Fibroblast of lung (primary cell): ENCODE data around the gene NAB2. TPM values are rescaled to one million over a fixed set of nuclear protein-coding genes. Genes with fewer than 3 reads are reported as not detected.

ENCODE experiments used
- DNase-seq, 2 donors: peaks; one replicate each; pipeline versions ENCODE4 v3.0.0 to v3.0.0-alpha.2; 2010; ENCODE audit warnings: low read depth in 2 of 2
- H2AFZ ChIP-seq: 2 replicates; pipeline ENCODE4 v1.5.1; 2012; ENCODE audit warnings: low read length, control low read depth, inconsistent platforms
- H3K27ac ChIP-seq: 2 replicates; pipeline ENCODE4 v1.5.1; 2011; ENCODE audit warnings: low read length, control low read depth; ENCODE audit not compliant: insufficient read depth
- H3K27me3 ChIP-seq: 2 replicates; pipeline ENCODE4 v1.5.1; 2011; ENCODE audit warnings: mild to moderate bottlenecking, low read length; ENCODE audit not compliant: control insufficient read depth, insufficient read depth
- H3K36me3 ChIP-seq: 2 replicates; pipeline ENCODE4 v1.5.1; 2011; ENCODE audit warnings: low read length; ENCODE audit not compliant: control insufficient read depth, insufficient read depth
- H3K4me1 ChIP-seq: 2 replicates; pipeline ENCODE4 v1.5.1; 2011; ENCODE audit warnings: low read length; ENCODE audit not compliant: control insufficient read depth, insufficient read depth; ENCODE audit errors: extremely low read depth
- H3K4me2 ChIP-seq: 2 replicates; pipeline ENCODE4 v1.5.1; 2011; ENCODE audit warnings: low read length, control low read depth; ENCODE audit not compliant: insufficient read depth; ENCODE audit errors: extremely low read depth
- H3K4me3 ChIP-seq, 4 experiments: fragments of 200-600 bp in 1 of 4; sonication (generic) in 1 of 4; replicated peaks in 1 of 4; 2 replicates each; pipeline ENCODE4 v1.5.1; 2011 to 2016; ENCODE audit warnings: low read length in 4 of 4, low read depth in 3 of 4, mild to moderate bottlenecking in 3 of 4, control low read depth in 2 of 4, inconsistent platforms in 1 of 4, mixed read lengths in 1 of 4; ENCODE audit not compliant: insufficient read depth in 1 of 4; ENCODE audit errors: control extremely low read depth in 1 of 4
- H3K79me2 ChIP-seq: 2 replicates; pipeline ENCODE4 v1.5.1; 2012; ENCODE audit warnings: mild to moderate bottlenecking, low read length, inconsistent platforms; ENCODE audit not compliant: control insufficient read depth, insufficient read depth
- H3K9ac ChIP-seq: 2 replicates; pipeline ENCODE4 v1.5.1; 2011; ENCODE audit warnings: mild to moderate bottlenecking, low read length, control low read depth; ENCODE audit not compliant: insufficient read depth
- H3K9me3 ChIP-seq: 2 replicates; pipeline ENCODE4 v1.5.1; 2012; ENCODE audit warnings: low read depth, low read length; ENCODE audit not compliant: control insufficient read depth, insufficient read depth
- H4K20me1 ChIP-seq: 2 replicates; pipeline ENCODE4 v1.5.1; 2011; ENCODE audit warnings: low read length; ENCODE audit not compliant: control insufficient read depth, insufficient read depth; ENCODE audit errors: extremely low read depth
- CTCF ChIP-seq, 2 donors: IDR thresholded peaks in 1 of 2; conservative IDR thresholded peaks in 1 of 2; 1 replicate in 1 of 2; 2 replicates in 1 of 2; pipeline ENCODE4 v1.5.1; 2011 to 2012; ENCODE audit warnings: low read length in 2 of 2, control low read depth in 1 of 2, inconsistent platforms in 1 of 2, low read depth in 1 of 2, mild to moderate bottlenecking in 1 of 2
- EZH2 ChIP-seq: IDR thresholded peaks from 2 replicates; pipeline ENCODE4 v1.5.1; 2012; ENCODE audit warnings: low read length, control low read depth, mild to moderate bottlenecking; ENCODE audit errors: missing control alignments
- polyA plus RNA-seq, 2 donors: library from polyadenylated mRNA; depleted of rRNA in 1 of 2; stranded (reverse) in 1 of 2; unstranded in 1 of 2; fragments of >200 nt; gene quantifications; 2 replicates each; pipeline ENCODE4 v1.2.1, GENCODE V29; 2011 to 2012; ENCODE audit warnings: missing spikeins in 1 of 2
- total RNA-seq: library from RNA; depleted of rRNA; stranded (reverse); fragments of >200 nt; gene quantifications from 2 replicates; pipeline ENCODE4 v1.2.1, GENCODE V29; 2014

NAB2 gene
- total and polyA plus RNA-seq, 2 donors (not counting 1 experiment from before 2014, with no cell fraction given): 31.3 to 39.6 TPM

GRCh38 chr12:57138526-57139272, 49.8 kb downstream of the NAB2 start:
- Histone ChIP-seq H3K4me1 (peaks cover 54% of the 10 kb centered on the region), H2AFZ (no peak overlapping the region), H3K79me2 (peaks cover 72% of the 10 kb centered on the region), H3K4me2 (peak overlapping the region; percentile 11), H3K36me3 (peaks cover 32% of the 10 kb centered on the region), H3K4me3 (no peak overlapping the region), H3K9ac (no peak overlapping the region), H3K9me3 (no peaks in the 10 kb centered on the region), H3K27ac (peak overlapping the region; percentile 67), H4K20me1 (no peaks in the 10 kb centered on the region), H3K27me3 (no peaks in the 10 kb centered on the region)
- DNase-seq: peak in 1 of 2 donors; percentile 65
- TF ChIP-seq CTCF (conservative IDR thresholded peaks at IDR 0.05 in 1 of 2, IDR thresholded peaks at IDR 0.05 in 1 of 2; ENCODE audit: low read depth in 1 of 2, low read length in 2 of 2) (no peak), EZH2 (no peak)

GRCh38 chr12:57139796-57140649, 51.1 kb downstream of the NAB2 start:
- Histone ChIP-seq H3K27ac (peak overlapping the region; percentile 51), H3K4me2 (peak overlapping the region; percentile 11)
- peak; percentile 52 to 58 for DNase-seq

GRCh38 chr12:57141249-57141648, 52.3 kb downstream of the NAB2 start:
- TF ChIP-seq CTCF (conservative IDR thresholded peaks at IDR 0.05 in 1 of 2, IDR thresholded peaks at IDR 0.05 in 1 of 2; ENCODE audit: low read depth in 1 of 2, low read length in 2 of 2): no peak
- no peak for TF ChIP-seq EZH2

More at GRCh38 chr12:57139796-57140649, 51.1 kb downstream of the NAB2 start:
- peaks cover 65% of the 10 kb centered on the region for H3K79me2 ChIP-seq
- H3K9me3 ChIP-seq: no peaks in the 10 kb centered on the region
- no peaks in the 10 kb centered on the region for H4K20me1 ChIP-seq
- no peak overlapping the region for H3K4me3 ChIP-seq
- peaks cover 37% of the 10 kb centered on the region for H3K36me3 ChIP-seq
- no peak overlapping the region for H2AFZ ChIP-seq
- no peaks in the 10 kb centered on the region for H3K27me3 ChIP-seq
- no peak for TF ChIP-seq EZH2
- no peak overlapping the region for H3K9ac ChIP-seq
- H3K4me1 ChIP-seq: peaks cover 46% of the 10 kb centered on the region

More at GRCh38 chr12:57141249-57141648, 52.3 kb downstream of the NAB2 start:
- DNase-seq: no peak
- Histone ChIP-seq H3K79me2 (peaks cover 61% of the 10 kb centered on the region), H3K4me1 (peaks cover 47% of the 10 kb centered on the region), H4K20me1 (no peaks in the 10 kb centered on the region), H3K9ac (no peak overlapping the region), H3K36me3 (peaks cover 45% of the 10 kb centered on the region), H3K27ac (no peak overlapping the region), H3K4me2 (no peak overlapping the region), H3K4me3 (no peak overlapping the region), H3K27me3 (no peaks in the 10 kb centered on the region), H2AFZ (no peak overlapping the region), H3K9me3 (no peaks in the 10 kb centered on the region)
